Anterior cingulate cortex (tissue), 58 donors: Measurements from ENCODE around the gene ARHGEF40.
A peak's percentile ranks its signal among the peaks of the same experiment; 100 is the strongest.
"Not testable (repeated sequence)": the region's sequence is repeated elsewhere in the genome, so short reads cannot be mapped to it uniquely, and the experiment has no call there.

ENCODE experiments used
- DNase-seq, 58 donors: peaks; one replicate each; lab custom pipeline; 2025; lab: John Stamatoyannopoulos, UW

Gene ARHGEF40

GRCh38 chr14:21038441-21039422 is 31.4 kb upstream of the ARHGEF40 start:
- peak; percentile 15 to 90 (median 74) for DNase-seq

GRCh38 chr14:21039585-21040369 is 30.3 kb upstream of the ARHGEF40 start:
- DNase-seq, result peak in 40 of 58 donors; percentile 10 to 87 (median 44)

- DNase-seq, result no peak
Measured at GRCh38 chr14:21040370-21040925, 29.7 kb upstream of the ARHGEF40 start.

GRCh38 chr14:21040941-21041340 is 29.2 kb upstream of the ARHGEF40 start:
- DNase-seq, result not testable (repeated sequence)

- DNase-seq, result peak in 7 of 58 donors; percentile 4 to 68 (median 14)
Measured at GRCh38 chr14:21041676-21042433, 28.2 kb upstream of the ARHGEF40 start, which contains the start of gene RNASE7. TSS of gene RNASE7 (plus strand) at chr14:21042362. CDS start at chr14:21042993, 631 bp downstream.

GRCh38 chr14:21042918-21043317 is 27.2 kb upstream of the ARHGEF40 start:
- peak in 41 of 58 donors; percentile 4 to 76 (median 40) for DNase-seq

GRCh38 chr14:21043387-21043973 is 26.6 kb upstream of the ARHGEF40 start:
- DNase-seq, result no peak

- DNase-seq, result no peak
Measured at GRCh38 chr14:21043974-21044618, 26.0 kb upstream of the ARHGEF40 start.

GRCh38 chr14:21047378-21047781 is 22.7 kb upstream of the ARHGEF40 start:
- DNase-seq, result no peak

- DNase-seq, result no peak
Measured at GRCh38 chr14:21048638-21049037, 21.5 kb upstream of the ARHGEF40 start.

- DNase-seq, result no peak
Measured at GRCh38 chr14:21049271-21049673, 20.8 kb upstream of the ARHGEF40 start.

- DNase-seq, result no peak
Measured at GRCh38 chr14:21050597-21050996, 19.5 kb upstream of the ARHGEF40 start.

- no peak for DNase-seq
Measured at GRCh38 chr14:21053184-21054122, 16.7 kb upstream of the ARHGEF40 start.

GRCh38 chr14:21054123-21054767 is 15.9 kb upstream of the ARHGEF40 start:
- DNase-seq, result no peak

- no peak for DNase-seq
Measured at GRCh38 chr14:21054768-21055145, 15.3 kb upstream of the ARHGEF40 start.

GRCh38 chr14:21055432-21056117 is 14.5 kb upstream of the ARHGEF40 start:
- no peak for DNase-seq
